Measurements from ENCODE around the gene TRAPPC6A. TPM values are rescaled to one million over a fixed set of nuclear protein-coding genes. Genes with fewer than 3 reads are reported as not detected.

The TRAPPC6A gene
- total and polyA plus RNA-seq, 9 of the 15 experiments (the other 6 are each of a cell fraction or from before 2014, with no cell fraction given): 0.82 to 23.6 (median 11.6) TPM

DNA sequence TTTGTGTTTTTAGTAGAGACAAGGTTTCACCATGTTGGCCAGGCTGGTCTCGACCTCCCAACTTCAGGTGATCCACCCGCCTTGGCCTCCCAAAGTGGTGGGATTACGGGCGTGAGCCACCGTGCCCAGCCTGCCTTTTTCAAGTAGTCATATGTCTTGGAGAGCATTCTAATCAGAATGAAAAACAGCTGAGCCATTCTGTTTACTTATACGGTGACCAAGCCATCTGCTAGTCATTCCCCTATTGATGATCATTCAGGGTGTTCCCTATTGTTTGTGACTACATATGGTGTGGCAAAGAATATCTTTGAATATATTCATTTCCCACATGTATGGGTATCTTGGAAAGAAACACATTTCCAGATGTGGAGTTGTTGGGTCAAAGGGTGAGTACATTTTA is 17.7 kb upstream of the TRAPPC6A start (continued):
- TF ChIP-seq BRCA1 (IDR thresholded peaks at IDR 0.05) (no peak), BRCA1 (CRISPR knock-in tag; IDR thresholded peaks at IDR 0.05) (no peak), ZNF445 (CRISPR knock-in tag; IDR thresholded peaks at IDR 0.05; ENCODE audit: low read depth) (no peak), TOE1 (IDR thresholded peaks at IDR 0.05; ENCODE audit: borderline replicate concordance) (no peak), TOE1 (CRISPR knock-in tag; IDR thresholded peaks at IDR 0.05; ENCODE audit: borderline replicate concordance, low read depth) (no peak), ZNF764 (CRISPR knock-in tag; IDR thresholded peaks at IDR 0.05; ENCODE audit: low read depth) (no peak), SNRNP70 (optimal IDR thresholded peaks at IDR 0.05; ENCODE audit: low read depth, low read length) (no peak), DPF2 (IDR thresholded peaks at IDR 0.05) (peak; percentile 70), HIVEP1 (CRISPR knock-in tag; IDR thresholded peaks at IDR 0.05) (no peak), ZBTB1 (CRISPR knock-in tag; IDR thresholded peaks at IDR 0.05; ENCODE audit: borderline replicate concordance, low read depth) (no peak), ZBTB17 (CRISPR knock-in tag; IDR thresholded peaks at IDR 0.05) (no peak), ATF3 (IDR thresholded peaks at IDR 0.05) (peak; percentile 60), ATF3 (CRISPR knock-in tag; conservative IDR thresholded peaks at IDR 0.05) (no peak), MAZ (CRISPR knock-in tag; conservative IDR thresholded peaks at IDR 0.05 in 1 of 2, IDR thresholded peaks at IDR 0.05 in 1 of 2) (no peak), SIN3A (IDR thresholded peaks at IDR 0.05; ENCODE audit: borderline replicate concordance in 2 of 2, control insufficient read depth in 1 of 2, low read depth in 2 of 2, low read length in 2 of 2) (no peak), ZNF695 (CRISPR knock-in tag; IDR thresholded peaks at IDR 0.05) (no peak), STAT5B (CRISPR knock-in tag; IDR thresholded peaks at IDR 0.05) (no peak), GABPA (tag; conservative IDR thresholded peaks at IDR 0.05; ENCODE audit: low read depth) (no peak), ZBTB26 (CRISPR knock-in tag; IDR thresholded peaks at IDR 0.05) (no peak), SAFB2 (IDR thresholded peaks at IDR 0.05; ENCODE audit: borderline replicate concordance, low read depth, low read length, severe bottlenecking) (no peak), KLF6 (CRISPR knock-in tag; IDR thresholded peaks at IDR 0.05; ENCODE audit: borderline replicate concordance) (no peak), ZNF217 (CRISPR knock-in tag; IDR thresholded peaks at IDR 0.05) (no peak)
- TF ChIP-seq, protein P1, sequence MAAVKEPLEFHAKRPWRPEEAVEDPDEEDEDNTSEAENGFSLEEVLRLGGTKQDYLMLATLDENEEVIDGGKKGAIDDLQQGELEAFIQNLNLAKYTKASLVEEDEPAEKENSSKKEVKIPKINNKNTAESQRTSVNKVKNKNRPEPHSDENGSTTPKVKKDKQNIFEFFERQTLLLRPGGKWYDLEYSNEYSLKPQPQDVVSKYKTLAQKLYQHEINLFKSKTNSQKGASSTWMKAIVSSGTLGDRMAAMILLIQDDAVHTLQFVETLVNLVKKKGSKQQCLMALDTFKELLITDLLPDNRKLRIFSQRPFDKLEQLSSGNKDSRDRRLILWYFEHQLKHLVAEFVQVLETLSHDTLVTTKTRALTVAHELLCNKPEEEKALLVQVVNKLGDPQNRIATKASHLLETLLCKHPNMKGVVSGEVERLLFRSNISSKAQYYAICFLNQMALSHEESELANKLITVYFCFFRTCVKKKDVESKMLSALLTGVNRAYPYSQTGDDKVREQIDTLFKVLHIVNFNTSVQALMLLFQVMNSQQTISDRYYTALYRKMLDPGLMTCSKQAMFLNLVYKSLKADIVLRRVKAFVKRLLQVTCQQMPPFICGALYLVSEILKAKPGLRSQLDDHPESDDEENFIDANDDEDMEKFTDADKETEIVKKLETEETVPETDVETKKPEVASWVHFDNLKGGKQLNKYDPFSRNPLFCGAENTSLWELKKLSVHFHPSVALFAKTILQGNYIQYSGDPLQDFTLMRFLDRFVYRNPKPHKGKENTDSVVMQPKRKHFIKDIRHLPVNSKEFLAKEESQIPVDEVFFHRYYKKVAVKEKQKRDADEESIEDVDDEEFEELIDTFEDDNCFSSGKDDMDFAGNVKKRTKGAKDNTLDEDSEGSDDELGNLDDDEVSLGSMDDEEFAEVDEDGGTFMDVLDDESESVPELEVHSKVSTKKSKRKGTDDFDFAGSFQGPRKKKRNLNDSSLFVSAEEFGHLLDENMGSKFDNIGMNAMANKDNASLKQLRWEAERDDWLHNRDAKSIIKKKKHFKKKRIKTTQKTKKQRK (IDR thresholded peaks at IDR 0.05; ENCODE audit: borderline replicate concordance, low read depth, low read length): no peak
- TF ChIP-seq, protein P2, sequence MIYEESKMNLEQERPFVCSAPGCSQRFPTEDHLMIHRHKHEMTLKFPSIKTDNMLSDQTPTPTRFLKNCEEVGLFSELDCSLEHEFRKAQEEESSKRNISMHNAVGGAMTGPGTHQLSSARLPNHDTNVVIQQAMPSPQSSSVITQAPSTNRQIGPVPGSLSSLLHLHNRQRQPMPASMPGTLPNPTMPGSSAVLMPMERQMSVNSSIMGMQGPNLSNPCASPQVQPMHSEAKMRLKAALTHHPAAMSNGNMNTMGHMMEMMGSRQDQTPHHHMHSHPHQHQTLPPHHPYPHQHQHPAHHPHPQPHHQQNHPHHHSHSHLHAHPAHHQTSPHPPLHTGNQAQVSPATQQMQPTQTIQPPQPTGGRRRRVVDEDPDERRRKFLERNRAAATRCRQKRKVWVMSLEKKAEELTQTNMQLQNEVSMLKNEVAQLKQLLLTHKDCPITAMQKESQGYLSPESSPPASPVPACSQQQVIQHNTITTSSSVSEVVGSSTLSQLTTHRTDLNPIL (CRISPR knock-in tag; IDR thresholded peaks at IDR 0.05): no peak

Measured in K562 (cell line).